ENCODE measurements around the gene MRPS9.

Gene MRPS9
- total RNA-seq: 3.9 to 23.5 (median 16.2) reads per million in 18 experiments

DNA sequence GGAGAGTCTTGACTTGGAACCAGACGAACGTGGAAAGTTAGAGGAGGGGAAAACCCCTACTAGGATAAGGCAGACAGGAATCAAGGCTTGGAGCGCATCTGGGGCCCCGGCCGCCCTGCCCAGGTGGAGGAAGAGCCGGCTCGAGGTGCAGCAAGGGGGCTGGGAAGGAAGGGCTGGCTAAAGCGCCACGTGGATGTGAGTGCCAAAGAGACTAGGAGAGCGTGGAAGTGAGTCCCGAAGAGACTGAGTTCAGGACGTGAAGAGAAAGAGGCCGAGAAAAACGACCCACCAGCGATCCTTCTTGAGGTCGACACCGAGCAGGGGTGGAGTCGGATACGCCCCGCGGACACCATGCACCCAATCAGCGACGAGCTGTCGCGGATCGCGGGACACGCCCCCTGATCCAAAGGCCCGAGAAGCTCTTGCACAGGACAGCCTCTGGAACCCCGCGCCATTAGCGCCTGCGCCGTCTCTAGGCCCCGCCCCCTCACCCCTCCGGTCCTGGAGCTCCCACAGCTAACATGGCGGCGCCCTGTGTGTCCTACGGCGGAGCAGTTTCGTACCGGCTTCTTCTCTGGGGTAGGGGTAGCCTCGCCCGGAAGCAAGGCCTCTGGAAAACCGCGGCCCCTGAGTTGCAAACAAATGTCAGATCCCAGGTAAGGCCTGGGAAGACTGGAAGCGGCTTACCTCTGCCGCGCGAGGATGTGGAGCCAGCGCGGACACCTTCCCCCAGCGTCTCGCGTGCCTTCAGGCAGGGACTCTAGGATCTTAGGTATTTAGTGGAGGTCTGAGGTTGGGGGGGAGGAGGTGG, at the start of gene MRPS9:
Gene MRPS9 (plus strand): TSS at position 498 of the 811 bp plus-strand sequence. CDS start 24 bp downstream, at position 522.
- DNase-seq: peak; percentile 97 to 99

GRCh38 chr2:105005181-105005951, 32.5 kb upstream of the MRPS9 start:
- no peak for DNase-seq

- no peak for DNase-seq
These were observed 30.5 kb upstream of the MRPS9 start for GRCh38 chr2:105007367-105007766.

DNA sequence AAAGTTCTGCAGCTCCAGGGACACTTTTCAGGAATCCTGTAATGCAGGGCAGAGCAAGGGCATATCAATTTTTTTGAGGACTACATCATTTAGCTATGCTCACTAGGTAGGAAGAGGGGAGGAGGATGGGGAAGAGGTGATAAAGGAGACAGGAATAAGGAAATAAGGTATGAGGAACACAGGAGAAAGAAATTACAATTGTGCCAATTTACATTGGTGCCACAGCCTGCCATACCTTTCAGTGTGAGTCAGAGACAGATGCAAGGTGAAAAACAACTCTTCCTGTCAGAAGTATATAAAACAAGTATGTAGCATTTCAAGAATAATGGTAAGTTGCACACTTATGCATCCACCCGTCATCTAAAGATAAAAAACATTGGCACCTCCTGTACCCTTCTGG, 5.4 kb upstream of the MRPS9 start:
- no peak for DNase-seq

DNA sequence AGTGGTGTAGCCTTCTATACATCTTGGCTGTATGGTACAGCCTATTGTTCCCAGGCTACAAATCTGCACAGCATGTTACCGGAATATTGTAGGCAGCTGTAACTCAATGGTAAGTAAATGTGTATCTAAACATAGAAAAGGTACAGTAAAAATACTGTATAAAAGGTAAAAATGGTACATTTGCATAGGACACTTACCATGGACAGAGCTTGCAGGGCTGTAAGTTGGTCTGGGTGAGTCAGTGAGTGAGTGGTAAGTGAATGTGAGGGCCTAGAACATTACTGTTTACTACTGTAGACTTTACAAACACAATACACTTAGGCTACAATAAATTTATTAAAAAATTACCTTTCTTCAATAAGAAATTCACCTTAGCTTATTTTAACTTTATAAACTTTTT, 3.7 kb upstream of the MRPS9 start:
- no peak for DNase-seq

GRCh38 chr2:105038383-105039061, 653 bp downstream of the MRPS9 start:
- DNase-seq: no peak

DNA sequence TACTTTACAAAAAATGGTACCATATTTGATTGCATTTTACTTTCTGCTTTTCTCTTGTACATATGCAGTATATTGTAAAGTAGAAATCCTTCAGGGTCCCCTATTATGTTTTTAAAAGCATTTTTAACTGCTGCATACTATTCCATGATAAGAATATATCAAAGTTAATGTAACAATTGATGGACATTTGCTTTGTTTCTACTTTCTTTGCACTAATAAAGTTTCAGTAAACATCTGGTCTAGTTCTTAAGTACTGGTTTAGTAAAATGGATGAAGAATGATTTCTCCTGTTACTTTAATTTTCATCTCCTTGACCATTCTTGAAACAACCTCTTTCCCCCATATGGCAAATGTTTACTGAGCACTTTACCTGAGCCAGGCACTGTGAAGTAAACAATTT, 1.7 kb downstream of the MRPS9 start:
- DNase-seq: no peak

GRCh38 chr2:105042189-105042588, 4.3 kb downstream of the MRPS9 start:
- DNase-seq: no peak

DNA sequence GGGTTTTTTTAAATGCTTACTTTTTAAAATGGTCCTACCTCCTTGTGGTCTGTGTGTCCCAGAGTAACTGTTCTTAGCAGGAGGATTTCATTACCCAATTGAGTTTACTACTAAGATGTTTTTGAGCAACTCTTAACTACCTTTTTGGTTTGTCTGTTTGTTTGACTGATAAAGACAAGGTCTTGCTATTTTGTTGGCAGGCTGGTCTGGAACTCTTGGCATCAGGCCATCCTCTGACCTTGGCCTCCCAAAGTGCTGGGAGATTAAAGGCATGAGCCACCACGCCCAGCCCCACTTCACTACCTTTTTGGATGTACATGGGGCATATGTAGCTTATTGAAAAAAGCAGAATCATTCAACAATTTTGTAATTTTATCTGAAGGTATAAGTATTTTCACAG, 14.9 kb downstream of the MRPS9 start:
- DNase-seq: no peak

DNA sequence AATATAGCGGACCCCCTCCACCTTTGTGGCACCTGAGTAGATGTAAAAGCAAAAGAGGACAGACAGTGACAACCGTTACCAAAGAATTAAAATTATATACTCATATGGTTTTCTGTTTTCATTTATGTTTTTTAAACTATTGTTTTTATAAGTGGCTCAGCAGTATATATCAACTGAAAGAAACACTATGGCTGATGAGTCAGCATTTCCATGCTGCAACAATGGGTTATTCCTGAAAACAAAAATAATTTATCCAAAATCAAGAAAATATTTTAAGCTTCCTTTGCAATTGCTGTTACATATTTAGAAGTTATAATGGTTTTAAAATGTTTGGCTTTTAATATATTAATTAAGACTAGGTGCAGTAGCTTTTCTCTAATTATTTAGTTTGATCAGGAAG, 17.7 kb downstream of the MRPS9 start:
- no peak for DNase-seq

- no peak for DNase-seq
These were observed 18.4 kb downstream of the MRPS9 start for GRCh38 chr2:105056245-105056644.

- no peak for DNase-seq
These were observed 19.1 kb downstream of the MRPS9 start for GRCh38 chr2:105057005-105057404.

GRCh38 chr2:105061560-105061959, 23.7 kb downstream of the MRPS9 start:
- DNase-seq: no peak

DNA sequence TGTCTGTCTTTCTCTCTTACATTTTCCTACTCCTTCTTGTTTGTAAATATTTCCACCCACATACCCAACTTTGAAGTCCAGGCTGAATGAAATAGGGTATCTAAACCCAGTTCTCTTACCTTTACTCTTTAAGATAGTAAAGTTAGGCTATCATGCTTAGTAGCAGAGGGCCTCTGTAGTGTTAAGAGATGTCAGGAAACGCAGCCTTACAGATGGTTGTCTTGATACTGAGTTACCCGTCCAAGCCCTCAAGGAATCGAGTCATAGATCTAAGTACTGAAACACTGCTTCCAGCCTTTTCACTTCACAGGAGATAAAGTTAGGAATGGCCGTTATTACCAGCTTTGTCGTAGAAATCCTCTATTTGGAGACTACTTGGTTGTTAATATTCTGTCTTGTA, 24.3 kb downstream of the MRPS9 start:
- DNase-seq: no peak

DNA sequence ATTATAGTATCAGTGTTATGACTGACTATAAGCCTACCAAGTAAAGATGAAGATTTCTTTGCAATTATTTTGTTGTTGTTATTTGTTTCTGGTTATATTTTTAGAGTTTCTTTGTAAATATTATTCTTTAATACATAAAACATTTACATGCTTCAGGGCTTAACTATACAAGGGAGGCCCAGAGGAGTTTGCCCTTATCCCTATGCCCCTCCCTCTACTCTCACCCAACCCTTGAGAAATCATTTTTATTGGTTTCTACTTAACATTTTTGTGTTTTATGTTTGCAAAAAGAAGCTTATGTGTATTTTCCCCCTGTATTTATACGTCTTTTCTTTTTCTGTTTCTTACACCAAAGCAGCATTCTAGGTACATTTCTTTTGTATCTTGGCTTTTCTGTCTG, 30.5 kb downstream of the MRPS9 start:
- no peak for DNase-seq

GRCh38 chr2:105068875-105069274, 31.0 kb downstream of the MRPS9 start:
- no peak for DNase-seq

DNA sequence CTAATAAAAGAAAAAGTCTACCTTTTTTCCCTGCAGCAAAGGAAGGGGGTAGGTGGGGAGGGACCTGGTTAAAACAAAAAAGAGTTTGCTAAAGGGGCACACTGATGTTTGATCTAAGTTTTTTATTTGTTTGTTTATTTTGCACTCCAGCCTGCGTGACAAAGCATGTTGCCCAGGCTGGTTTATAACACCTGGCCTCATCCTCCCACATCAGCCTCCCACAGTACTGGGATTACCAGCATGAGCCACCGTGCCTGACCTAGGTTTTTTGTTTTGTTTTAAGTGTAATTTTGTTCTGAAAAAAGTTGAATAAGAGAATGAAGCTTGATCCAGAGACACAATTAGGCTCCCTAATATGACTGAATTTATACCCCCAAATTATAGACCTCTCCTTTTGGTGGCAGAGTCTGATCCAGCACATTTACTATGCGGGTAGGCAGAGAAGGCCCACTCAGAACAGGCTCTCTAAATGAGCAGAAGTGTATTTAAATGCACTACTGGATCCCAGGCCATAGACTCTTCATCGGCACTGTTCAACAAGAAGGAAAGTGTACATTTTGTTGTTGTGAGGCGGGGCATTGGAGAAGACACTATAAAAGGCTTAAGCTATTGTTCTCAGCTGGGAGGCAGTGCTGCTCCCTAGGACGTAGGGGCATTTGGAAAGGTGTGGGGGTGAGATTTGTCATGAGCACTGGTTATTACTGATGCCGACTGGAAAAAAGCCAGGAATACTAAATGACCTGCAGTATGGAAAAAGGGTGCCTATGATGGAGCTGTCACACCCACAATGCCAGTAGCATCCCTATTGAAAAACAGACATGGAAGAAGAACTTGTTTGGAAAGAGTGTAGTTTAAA, 32.4 kb downstream of the MRPS9 start:
- no peak for DNase-seq

DNA sequence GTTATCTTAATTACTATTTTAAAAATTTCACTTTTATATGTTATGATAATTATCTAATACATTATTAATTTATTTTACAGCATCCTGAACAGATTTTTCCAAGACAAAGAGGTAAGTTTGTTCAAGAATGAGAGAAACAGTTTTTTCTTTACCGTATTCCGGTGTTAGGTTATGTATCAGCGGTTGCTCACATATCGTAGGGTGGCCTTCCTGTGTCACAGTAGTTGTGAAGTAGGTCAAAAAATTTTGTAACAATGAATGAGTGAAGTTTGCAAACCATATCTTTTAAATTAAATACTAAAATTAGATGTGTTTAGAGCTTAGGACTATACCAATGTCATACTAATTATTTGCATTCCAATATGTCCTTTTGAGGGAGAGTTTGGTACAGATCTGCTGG, 33.5 kb downstream of the MRPS9 start:
- DNase-seq: no peak

DNA sequence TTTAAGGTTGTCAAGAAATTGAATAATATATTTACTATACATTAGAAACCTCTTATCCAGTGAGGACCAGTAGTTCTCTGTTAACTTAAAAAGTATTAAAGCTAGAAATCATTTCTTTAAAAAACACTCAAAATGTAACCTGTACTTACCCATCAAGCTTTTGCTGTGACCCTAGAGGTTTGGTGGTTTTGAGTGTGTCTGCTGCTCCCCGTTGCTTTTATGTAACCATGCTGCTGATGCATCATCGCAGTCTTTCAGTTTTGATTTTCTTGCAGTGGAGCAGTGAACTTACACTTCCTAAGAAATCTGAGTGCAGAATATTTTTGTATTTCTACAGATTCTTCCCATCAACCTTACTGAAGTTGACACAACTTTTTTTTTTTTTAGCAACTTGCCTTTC, 34.2 kb downstream of the MRPS9 start:
- DNase-seq: no peak

DNA sequence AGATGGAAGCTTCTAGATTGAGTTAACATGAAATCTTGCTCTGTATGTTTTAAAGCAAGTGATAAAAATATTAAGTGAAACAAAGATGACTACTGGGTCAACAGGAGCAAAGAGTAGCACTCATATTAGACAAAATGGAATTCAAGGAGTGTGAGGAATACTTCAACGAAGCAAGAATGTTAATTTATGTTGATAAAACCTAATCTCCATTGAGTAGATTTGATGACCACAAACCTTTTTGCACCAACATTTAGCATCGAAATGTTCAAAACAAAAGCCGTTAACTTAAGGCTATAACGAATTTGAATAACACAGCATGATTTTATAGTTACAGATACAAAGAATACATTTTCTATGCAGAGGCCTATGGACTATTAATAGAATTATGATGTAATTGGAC, 35.7 kb downstream of the MRPS9 start:
- DNase-seq: no peak

- no peak for DNase-seq
These were observed 38.3 kb downstream of the MRPS9 start for GRCh38 chr2:105076121-105076520.

GRCh38 chr2:105078906-105079495, 41.1 kb downstream of the MRPS9 start:
- DNase-seq: no peak
